HCT116 (cell line): Measurements from ENCODE around the gene KMT2E. TPM values are rescaled to one million over a fixed set of nuclear protein-coding genes. Genes with fewer than 3 reads are reported as not detected.

Source experiments
- ATAC-seq: fragments of 200-7000 bp; cut with Tn5 transposase; 2 replicates; pipeline ENCODE4 v1.9.1; 2020; ENCODE audit warnings: mild to moderate bottlenecking, moderate library complexity
- BruUV-seq: library from RNA; stranded (reverse); fragments of 400-500 nt; replicated peaks from 2 replicates; lab custom pipeline; 2021; lab: Mats Ljungman, UMichigan
- CTCF ChIA-PET: fragments of 300-600 bp; sonication (Branson Sonifier 250); formaldehyde crosslinking; loops from one replicate; lab custom pipeline; 2021; ENCODE audit warnings: antibody characterized with exemption; lab: Charles Lee
- POLR2A ChIA-PET: fragments of 300-600, 350-600 bp; sonication (Branson Sonifier 250); formaldehyde crosslinking; loops from one replicate; lab custom pipeline; 2021; ENCODE audit warnings: antibody characterized with exemption; lab: Charles Lee
- RAD21 ChIA-PET, 2 experiments: fragments of 300-600 bp; sonication (Branson Sonifier 250); formaldehyde crosslinking; loops; one replicate each; lab custom pipeline; 2023; ENCODE audit warnings: low total read pairs in 2 of 2; ENCODE audit not compliant: uncharacterized antibody in 2 of 2, unreplicated experiment in 2 of 2, low non-redundant PET in 1 of 2; lab: Charles Lee
- DNase-seq: peaks from one replicate; pipeline ENCODE4 v3.0.0-alpha.2; 2010; ENCODE audit warnings: low read depth, low spot score
- H2AFZ ChIP-seq: fragments of 200-600 bp; shearing (Covaris generic), sonication (generic); 2 replicates; pipeline ENCODE4 v1.6.1; 2017; ENCODE audit warnings: low read depth, mixed run types, mixed read lengths, antibody characterized with exemption, low read length; ENCODE audit not compliant: poor library complexity, severe bottlenecking
- H3K27ac ChIP-seq: 2 replicates; pipeline ENCODE4 v1.5.1; 2012; ENCODE audit warnings: low read depth, low read length
- H3K27me3 ChIP-seq: fragments of 200-600 bp; sonication (generic); 2 replicates; pipeline ENCODE4 v1.6.1; 2016; ENCODE audit warnings: mixed run types, low read length, mixed read lengths; ENCODE audit not compliant: insufficient read depth
- H3K36me3 ChIP-seq, 2 experiments: fragments of 200-500 bp in 1 of 2; fragments of 200-600 bp in 1 of 2; sonication (Bioruptor generic) in 1 of 2; sonication (generic) in 1 of 2; 2 replicates each; pipeline versions ENCODE4 v1.5.1 to v1.6.1; 2014 to 2016; ENCODE audit warnings: low read length in 2 of 2, inconsistent platforms in 1 of 2, mixed read lengths in 1 of 2, mixed run types in 1 of 2; ENCODE audit not compliant: insufficient read depth in 2 of 2, control insufficient read depth in 1 of 2
- H3K4me1 ChIP-seq, 2 experiments: fragments of 200-600 bp in 1 of 2; sonication (generic) in 1 of 2; 2 replicates each; pipeline versions ENCODE4 v1.5.1 to v1.6.1; 2012 to 2017; ENCODE audit warnings: low read length in 2 of 2, inconsistent platforms in 1 of 2, mild to moderate bottlenecking in 1 of 2, mixed read lengths in 1 of 2, mixed run types in 1 of 2, moderate library complexity in 1 of 2; ENCODE audit not compliant: insufficient read depth in 2 of 2, control insufficient read depth in 1 of 2
- H3K4me2 ChIP-seq: fragments of 200-600 bp; sonication (generic); 2 replicates; pipeline ENCODE4 v1.6.1; 2017; ENCODE audit warnings: mixed run types, low read length, mixed read lengths
- H3K4me3 ChIP-seq, 2 experiments: fragments of 200-600 bp in 1 of 2; sonication (generic) in 1 of 2; replicated peaks in 1 of 2; 2 replicates each; pipeline ENCODE4 v1.5.1; 2011 to 2016; ENCODE audit warnings: low read length in 2 of 2, control low read depth in 1 of 2, low read depth in 1 of 2, mild to moderate bottlenecking in 1 of 2, mixed read lengths in 1 of 2, mixed run types in 1 of 2
- H3K79me2 ChIP-seq: fragments of 200-600 bp; sonication (generic); 2 replicates; pipeline ENCODE4 v1.6.1; 2017; ENCODE audit warnings: mild to moderate bottlenecking, mixed run types, low read length, moderate library complexity, mixed read lengths; ENCODE audit not compliant: insufficient read depth
- H3K9ac ChIP-seq: fragments of 200-600 bp; sonication (generic); 2 replicates; pipeline ENCODE4 v1.6.1; 2016; ENCODE audit warnings: low read length, mixed read lengths
- H3K9me2 ChIP-seq: fragments of 200-600 bp; sonication (generic), shearing (Covaris generic); 2 replicates; pipeline ENCODE4 v1.6.1; 2017; ENCODE audit warnings: mixed run types, mild to moderate bottlenecking, moderate library complexity; ENCODE audit not compliant: insufficient read depth
- H3K9me3 ChIP-seq, 2 experiments: fragments of 200-500 bp in 1 of 2; fragments of 200-600 bp in 1 of 2; sonication (Bioruptor generic) in 1 of 2; sonication (generic) in 1 of 2; 2 replicates each; pipeline ENCODE4 v1.6.1; 2014 to 2017; ENCODE audit warnings: low read length in 2 of 2, mixed read lengths in 2 of 2, inconsistent platforms in 1 of 2, low read depth in 1 of 2, mild to moderate bottlenecking in 1 of 2, mixed run types in 1 of 2, moderate library complexity in 1 of 2; ENCODE audit not compliant: control insufficient read depth in 1 of 2, insufficient read depth in 1 of 2
- H4K20me1 ChIP-seq: fragments of 200-600 bp; sonication (generic), shearing (Covaris generic); 2 replicates; pipeline ENCODE4 v1.6.1; 2017; ENCODE audit warnings: mixed run types, mild to moderate bottlenecking, moderate library complexity; ENCODE audit not compliant: insufficient read depth
- CEBPB ChIP-seq: IDR thresholded peaks from 2 replicates; pipeline ENCODE4 v1.6.1; 2012; ENCODE audit warnings: low read depth
- ELF1 ChIP-seq: IDR thresholded peaks from 2 replicates; pipeline ENCODE4 v1.6.1; 2012; ENCODE audit warnings: low read depth, borderline replicate concordance
- MAX ChIP-seq: IDR thresholded peaks from 2 replicates; pipeline ENCODE4 v1.6.1; 2012
- POLR2AphosphoS5 ChIP-seq: IDR thresholded peaks from 2 replicates; pipeline ENCODE4 v1.6.1; 2011; ENCODE audit warnings: mild to moderate bottlenecking, low read depth, low read length, moderate library complexity
- RAD21 ChIP-seq: IDR thresholded peaks from 2 replicates; pipeline ENCODE4 v1.6.1; 2012; ENCODE audit warnings: low read depth, mild to moderate bottlenecking
- SP1 ChIP-seq: IDR thresholded peaks from 2 replicates; pipeline ENCODE4 v1.6.1; 2012; ENCODE audit warnings: low read depth
- YY1 ChIP-seq: IDR thresholded peaks from 2 replicates; pipeline ENCODE4 v1.6.1; 2011; ENCODE audit warnings: low read length, low read depth, moderate library complexity, mild to moderate bottlenecking; ENCODE audit not compliant: insufficient replicate concordance; ENCODE audit errors: extremely low read depth
- ZFX ChIP-seq: fragments of 450-650 bp; IDR thresholded peaks from 2 replicates; pipeline ENCODE4 v1.6.1; 2017
- intact Hi-C: fragments of 100-400 bp; cut with micrococcal nuclease; formaldehyde crosslinking; loops from 2 replicates; pipeline ENCODE4 v1.10.0; 2022
- total RNA-seq: library from RNA; stranded (reverse); gene quantifications from one replicate; pipeline ENCODE4 v1.2.1, GENCODE V29; 2021; ENCODE audit not compliant: unreplicated experiment
- TF ChIP-seq, protein P1 (sequence below): IDR thresholded peaks from 2 replicates; pipeline ENCODE4 v1.6.1; 2012; ENCODE audit warnings: low read depth

KMT2E gene
- total RNA-seq, 1 experiment from 2014 or later: 39.8 TPM

DNA sequence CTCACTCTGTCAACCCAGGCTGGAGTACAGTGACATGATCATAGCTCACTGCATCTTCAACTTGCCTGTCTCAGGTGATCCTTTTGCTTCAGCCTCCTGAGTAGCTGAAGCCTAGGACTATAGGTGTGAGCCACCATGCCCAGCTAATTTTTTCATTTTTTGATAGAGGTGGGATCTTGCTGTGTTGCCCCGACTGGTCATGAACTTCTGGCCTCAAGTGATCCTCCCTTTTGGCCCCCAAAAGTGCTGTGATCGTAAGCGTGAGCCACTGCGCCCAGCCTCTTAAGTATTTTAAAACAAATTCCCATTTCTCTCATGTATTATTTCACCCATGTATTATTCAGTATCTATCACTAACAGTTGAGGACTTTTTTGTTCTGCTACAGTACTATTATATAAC, 43.5 kb downstream of the KMT2E start:
- Histone ChIP-seq H3K36me3 (peaks cover 0 to 2% of the 10 kb centered on the region in 2 experiments; a peak in 1 of 4 replicates), H3K79me2 (peaks cover 88% of the 10 kb centered on the region), H2AFZ (no peak overlapping the region), H4K20me1 (peaks cover 13% of the 10 kb centered on the region; the same call in 1 of the 2 replicates), H3K27me3 (no peaks in the 10 kb centered on the region), H3K4me2 (no peak overlapping the region), H3K9me2 (no peaks in the 10 kb centered on the region), H3K4me3 (no peak overlapping the region), H3K9me3 (no peaks in the 10 kb centered on the region), H3K4me1 (no peaks in the 10 kb centered on the region), H3K27ac (no peak overlapping the region), H3K9ac (no peak overlapping the region)
- TF ChIP-seq ELF1 (no peak), RAD21 (no peak), POLR2AphosphoS5 (no peak), ZFX (no peak), YY1 (no peak), CEBPB (no peak), MAX (no peak), SP1 (no peak)
- TF ChIP-seq, protein P1, sequence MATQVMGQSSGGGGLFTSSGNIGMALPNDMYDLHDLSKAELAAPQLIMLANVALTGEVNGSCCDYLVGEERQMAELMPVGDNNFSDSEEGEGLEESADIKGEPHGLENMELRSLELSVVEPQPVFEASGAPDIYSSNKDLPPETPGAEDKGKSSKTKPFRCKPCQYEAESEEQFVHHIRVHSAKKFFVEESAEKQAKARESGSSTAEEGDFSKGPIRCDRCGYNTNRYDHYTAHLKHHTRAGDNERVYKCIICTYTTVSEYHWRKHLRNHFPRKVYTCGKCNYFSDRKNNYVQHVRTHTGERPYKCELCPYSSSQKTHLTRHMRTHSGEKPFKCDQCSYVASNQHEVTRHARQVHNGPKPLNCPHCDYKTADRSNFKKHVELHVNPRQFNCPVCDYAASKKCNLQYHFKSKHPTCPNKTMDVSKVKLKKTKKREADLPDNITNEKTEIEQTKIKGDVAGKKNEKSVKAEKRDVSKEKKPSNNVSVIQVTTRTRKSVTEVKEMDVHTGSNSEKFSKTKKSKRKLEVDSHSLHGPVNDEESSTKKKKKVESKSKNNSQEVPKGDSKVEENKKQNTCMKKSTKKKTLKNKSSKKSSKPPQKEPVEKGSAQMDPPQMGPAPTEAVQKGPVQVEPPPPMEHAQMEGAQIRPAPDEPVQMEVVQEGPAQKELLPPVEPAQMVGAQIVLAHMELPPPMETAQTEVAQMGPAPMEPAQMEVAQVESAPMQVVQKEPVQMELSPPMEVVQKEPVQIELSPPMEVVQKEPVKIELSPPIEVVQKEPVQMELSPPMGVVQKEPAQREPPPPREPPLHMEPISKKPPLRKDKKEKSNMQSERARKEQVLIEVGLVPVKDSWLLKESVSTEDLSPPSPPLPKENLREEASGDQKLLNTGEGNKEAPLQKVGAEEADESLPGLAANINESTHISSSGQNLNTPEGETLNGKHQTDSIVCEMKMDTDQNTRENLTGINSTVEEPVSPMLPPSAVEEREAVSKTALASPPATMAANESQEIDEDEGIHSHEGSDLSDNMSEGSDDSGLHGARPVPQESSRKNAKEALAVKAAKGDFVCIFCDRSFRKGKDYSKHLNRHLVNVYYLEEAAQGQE: no peak
- ATAC-seq: no peak
- DNase-seq: no peak
- intact Hi-C loops: no loop called here
- no TSS peak for BruUV-seq
- CTCF ChIA-PET: no interaction called here
- RAD21 ChIA-PET: no interaction called here
- POLR2A ChIA-PET: no interaction called here
